Endometrial microvascular endothelial cells (primary cell): ENCODE results near the gene ATP13A1. TPM values are rescaled to one million over a fixed set of nuclear protein-coding genes. Genes with fewer than 3 reads are reported as not detected.
"Not testable (repeated sequence)": the region's sequence is repeated elsewhere in the genome, so short reads cannot be mapped to it uniquely, and the experiment has no call there.

Experiments used
- in situ Hi-C: cut with HindIII; loops from 2 replicates; pipeline ENCODE4 v1.10.0; 2017; ENCODE audit warnings: low sequenced_read_pairs, low pct_unique_long_range_greater_than_20kb; ENCODE audit errors: inconsistent ontology term
- total RNA-seq: library from RNA; depleted of rRNA; stranded (reverse); fragments of >200 nt; gene quantifications from one replicate; pipeline ENCODE4 v1.2.3, GENCODE V29; 2015; ENCODE audit errors: inconsistent ontology term

The ATP13A1 gene
- total RNA-seq, 1 donor from 2014 or later, result 46.7 TPM

DNA sequence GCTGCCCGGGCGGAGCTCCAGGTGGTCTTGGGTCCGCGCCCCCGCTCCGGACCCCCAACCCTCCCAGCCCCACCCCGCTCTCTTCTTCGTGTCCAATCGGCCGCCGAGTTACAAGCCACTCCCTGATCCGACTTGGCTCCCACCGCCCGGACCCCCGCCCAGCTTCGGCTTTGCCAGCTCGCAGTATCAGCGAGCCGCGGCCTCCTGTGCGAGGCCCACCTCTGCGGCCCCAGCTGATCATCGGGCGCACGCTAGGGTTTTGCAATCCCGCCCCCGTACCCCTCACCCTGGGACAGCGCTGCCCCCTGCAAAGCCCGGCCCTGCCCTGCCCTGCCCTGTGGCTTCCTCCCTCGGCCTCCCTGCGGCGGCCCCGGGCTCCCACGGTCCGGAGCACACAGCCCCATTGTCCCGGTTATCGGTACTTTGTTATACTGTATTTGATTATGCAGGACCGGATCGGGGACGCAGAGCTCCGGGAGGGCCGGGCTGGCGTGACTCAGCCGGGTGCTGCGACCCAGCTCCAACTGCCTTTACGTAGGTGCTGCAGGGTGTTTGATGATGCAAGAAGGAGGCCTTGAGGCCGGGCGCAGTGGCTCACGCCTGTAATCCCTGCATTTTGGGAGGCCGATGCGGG lies 34.9 kb downstream of the ATP13A1 start:
- in situ Hi-C loops, result no loop called here

DNA sequence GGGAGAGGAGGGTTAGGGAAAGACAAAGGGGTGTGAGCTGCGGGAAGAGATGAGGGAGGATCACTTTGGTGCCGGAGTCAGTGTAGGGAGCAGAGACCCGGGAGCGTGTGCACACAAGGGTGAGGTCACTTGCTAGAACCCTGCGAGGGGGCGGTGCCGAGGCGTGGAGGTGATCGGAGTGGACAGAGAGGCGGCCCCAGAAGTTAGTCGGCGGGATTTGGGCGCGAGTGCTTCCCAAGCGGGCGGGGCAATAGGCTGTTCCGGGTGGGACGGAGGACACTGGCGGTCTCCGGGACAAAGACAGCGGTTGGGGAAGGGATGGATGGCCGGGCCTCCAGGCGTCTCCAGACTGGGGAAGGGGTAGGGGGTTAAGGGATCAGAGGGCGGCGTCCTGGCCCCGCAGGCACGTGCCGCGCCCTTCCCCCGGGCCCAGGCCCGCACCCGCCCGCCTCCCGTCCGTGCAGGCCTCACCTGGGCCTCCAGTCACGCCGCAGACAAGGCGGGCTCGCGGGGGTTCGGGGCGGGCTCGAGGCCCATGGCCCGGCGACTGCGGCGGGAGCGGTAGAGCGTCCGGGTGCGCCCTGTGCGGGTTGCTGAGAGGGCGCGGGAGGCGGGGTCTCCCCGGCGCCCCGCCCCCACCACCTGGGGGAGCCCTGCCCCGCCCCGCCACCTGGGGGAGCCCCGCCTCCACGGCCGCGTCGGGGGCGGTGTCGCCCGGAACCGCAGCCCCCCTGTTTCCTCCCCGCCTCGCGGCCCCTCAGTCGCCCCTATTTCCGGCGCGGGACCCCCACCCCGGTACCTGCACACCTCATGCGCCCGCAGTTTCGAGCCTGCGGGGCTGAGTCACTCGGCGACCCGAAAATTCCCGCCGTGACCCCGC lies 35.6 kb downstream of the ATP13A1 start, which contains the start of gene LPAR2:
TSS of gene LPAR2 (minus strand) at position 600 of the 880 bp plus-strand sequence. CDS start 945 bp downstream, outside the sequence.
- in situ Hi-C loops, result no loop called here

- in situ Hi-C loops, result no loop called here
These were observed 36.7 kb downstream of the ATP13A1 start for GRCh38 chr19:19626516-19627472.

DNA sequence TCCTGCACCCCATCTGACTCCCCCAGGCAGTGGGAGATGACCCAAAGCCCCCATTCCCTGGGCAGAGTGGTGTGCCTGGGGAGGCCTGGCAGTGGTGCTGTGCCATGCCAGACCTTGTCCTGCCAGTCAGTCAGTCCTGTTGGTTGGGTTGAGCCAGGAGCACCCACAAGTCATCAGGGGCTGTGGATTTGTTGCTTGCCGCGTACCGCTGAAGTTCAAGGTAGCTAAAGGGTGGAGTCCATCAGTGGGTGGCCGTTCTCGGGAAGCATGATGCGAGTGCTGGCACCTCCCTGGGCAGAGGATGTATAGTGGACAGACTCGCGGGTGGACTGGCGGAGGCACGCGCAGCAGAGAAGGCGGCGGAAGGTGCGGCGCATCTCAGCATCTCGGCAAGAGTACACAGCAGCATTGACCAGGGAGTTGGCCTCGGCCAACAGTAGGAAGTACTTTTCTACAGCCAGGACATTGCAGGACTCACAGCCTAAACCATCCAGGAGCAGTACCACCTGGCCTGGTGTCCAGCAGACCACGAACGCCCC lies 39.4 kb downstream of the ATP13A1 start:
- in situ Hi-C loops, result no loop called here

DNA sequence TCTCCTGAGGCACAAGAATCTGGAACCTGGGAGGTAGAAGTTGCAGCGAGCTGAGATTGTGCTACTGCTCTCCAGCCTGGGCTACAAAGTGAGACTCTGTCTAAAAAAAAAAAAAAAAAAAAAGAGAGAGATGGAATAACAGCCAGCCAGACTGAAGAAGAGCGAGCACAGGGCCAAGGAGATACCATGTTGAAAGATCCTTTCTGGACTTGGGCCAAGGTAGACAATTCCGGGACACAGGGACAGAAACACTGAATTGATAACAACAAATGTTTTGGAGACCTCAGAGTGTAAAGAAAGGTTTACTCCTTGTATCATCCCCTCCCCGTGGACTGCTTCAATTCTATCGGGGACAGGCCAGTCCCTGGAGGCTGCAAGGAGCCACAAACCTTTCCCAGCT lies 40.1 kb downstream of the ATP13A1 start:
- in situ Hi-C loops, result no loop called here

GRCh38 chr19:19619849-19620210 lies 43.6 kb downstream of the ATP13A1 start:
- in situ Hi-C loops, result no loop called here

DNA sequence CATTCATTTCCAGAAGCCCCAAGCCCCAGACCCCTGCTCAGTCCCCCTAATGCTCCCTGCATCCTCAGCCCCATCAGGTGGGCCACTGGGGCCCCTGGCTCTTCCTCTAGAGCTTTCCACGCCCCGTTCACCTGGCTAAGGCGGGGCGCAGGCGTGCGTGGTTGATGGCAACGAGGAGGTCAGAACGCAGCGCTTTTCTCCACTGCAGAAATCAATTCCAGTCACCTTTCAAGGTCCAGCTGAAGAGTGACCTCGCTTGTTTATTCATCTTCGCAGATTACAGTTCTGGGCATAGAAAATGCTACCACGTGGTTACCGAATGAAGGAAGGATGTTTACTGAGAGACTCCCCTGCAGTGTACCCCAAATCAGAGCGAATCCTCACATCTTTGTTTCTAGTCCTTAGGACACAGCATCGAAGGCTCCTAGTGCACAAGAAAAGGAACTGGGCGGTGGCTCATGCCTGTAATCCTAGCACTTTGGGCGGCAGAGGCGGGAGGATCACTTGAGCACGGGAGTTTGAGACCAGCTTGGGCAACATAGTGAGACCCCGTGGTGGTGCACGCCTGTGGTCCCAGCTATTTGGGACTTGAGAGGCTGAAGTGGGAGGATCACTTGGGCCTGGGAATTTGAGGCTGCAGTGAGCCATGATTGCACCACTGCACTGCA lies 44.2 kb downstream of the ATP13A1 start:
- in situ Hi-C loops, result no loop called here

GRCh38 chr19:19618219-19619051 lies 45.0 kb downstream of the ATP13A1 start, which contains the start of gene PBX4:
TSS of gene PBX4 (minus strand) at chr19:19618687. CDS start at chr19:19618629, 58 bp downstream.
- in situ Hi-C loops, result no loop called here

DNA sequence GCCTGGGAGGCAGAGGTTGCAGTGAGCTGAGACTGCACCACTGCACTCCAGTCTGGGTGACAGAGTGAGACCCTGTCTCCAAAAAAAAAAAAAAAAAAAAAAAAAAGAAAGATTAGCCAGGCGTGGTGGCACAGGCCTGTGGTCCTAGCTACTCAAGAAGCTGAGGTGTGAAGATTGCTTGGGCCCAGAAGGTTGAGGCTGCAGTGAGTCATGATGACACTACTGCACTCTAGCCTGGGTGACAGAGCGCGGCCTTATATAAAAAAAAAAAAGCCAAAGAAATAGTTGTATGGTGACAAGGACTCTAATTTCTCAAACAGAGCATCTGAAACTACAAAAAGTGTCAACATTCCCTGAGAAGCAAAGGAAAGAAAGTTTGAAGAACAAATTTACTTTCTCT lies 48.4 kb downstream of the ATP13A1 start:
- in situ Hi-C loops, result no loop called here

DNA sequence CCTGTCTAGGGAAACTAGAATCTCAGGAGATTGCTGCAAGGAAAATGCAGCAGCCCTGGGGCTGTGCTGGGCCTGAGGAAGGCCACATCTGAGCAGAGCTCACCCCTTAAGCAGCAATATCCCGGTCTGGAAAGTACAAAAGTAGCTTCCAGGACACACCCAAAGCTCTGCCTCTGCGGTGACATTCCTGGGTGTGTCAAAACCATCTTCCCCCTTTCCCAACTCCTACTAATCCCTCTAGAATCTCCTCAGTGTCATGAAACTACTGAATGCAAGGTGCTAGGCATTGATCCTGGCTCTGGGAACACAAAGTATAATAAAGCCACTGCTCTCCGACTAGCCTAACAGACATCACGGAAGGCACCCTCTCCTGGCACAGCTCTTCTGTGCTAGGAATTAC lies 50.0 kb downstream of the ATP13A1 start:
- in situ Hi-C loops, result no loop called here

DNA sequence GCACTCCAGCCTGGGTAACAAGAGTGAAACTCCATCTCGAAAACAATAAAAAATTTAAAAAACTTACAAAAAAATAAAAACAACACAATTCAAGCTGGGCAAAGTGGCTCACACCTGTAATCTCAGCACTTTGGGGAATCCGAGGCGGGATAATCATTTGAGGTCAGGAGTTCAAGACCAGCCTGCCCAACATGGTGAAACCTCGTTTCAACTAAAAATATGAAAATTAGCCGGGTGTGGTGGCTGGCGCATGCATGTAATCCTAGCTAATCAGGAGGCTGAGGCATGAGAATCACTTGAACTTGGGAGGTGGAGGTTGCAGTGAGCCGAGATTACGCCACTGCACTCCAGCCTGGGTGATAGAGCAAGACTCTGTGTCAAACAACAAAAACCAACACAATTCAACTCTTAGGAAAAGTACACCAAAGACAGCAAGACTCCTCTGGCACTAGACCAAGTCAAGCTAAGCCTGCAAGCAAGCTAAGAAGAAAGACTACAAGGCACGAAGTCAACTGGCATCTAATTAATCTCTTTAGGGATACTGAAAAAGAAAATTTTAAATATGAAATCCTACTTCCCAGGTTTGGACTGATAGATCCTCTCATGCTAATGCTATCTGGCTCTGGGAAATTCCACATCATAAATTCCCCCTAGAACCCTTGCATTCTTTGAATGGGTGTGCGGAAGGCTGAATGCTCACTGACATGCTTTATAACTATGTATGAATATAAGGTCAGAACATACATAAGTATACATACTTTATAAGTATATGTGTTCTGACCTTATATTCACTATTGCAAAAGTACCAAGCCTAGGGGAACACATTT lies 52.9 kb downstream of the ATP13A1 start:
- in situ Hi-C loops, result no loop called here

GRCh38 chr19:19606686-19607085 lies 56.8 kb downstream of the ATP13A1 start:
- in situ Hi-C loops, result not testable (repeated sequence)

- in situ Hi-C loops, result no loop called here
These were observed 57.5 kb downstream of the ATP13A1 start for GRCh38 chr19:19606021-19606420.

DNA sequence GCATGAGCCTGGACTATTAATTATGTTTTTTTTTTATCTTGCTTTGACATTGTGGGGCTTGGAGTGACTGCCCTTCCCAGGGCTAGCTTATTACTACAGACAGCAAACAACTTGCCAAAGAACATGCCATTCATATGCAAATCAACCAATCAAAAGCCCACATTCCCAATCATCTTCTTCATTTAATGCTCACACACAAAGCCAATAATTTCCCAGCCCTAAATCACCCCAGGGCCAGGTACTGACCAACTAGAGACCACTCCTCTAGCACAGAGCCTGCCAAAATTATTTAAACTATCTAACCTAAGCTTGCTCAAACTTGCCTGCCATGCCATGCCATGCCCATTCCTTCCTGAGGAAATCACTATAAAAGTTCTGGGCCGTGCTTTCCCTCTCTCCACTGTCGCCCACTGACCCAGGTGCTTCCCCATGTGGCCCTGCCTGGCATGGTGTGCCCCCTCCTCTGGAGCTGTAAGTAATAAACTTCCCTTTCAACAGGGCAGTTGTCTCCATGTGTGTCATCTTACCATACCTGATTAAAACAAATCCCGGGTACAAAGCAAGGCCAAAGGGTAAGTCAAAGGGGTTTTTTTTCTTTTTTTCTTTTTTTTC lies 60.7 kb downstream of the ATP13A1 start:
- in situ Hi-C loops, result no loop called here

- in situ Hi-C loops, result no loop called here
These were observed 61.3 kb downstream of the ATP13A1 start for GRCh38 chr19:19602136-19602712.

GRCh38 chr19:19600793-19601330 lies 62.6 kb downstream of the ATP13A1 start:
- in situ Hi-C loops, result no loop called here
